Endodermal cell (in vitro differentiated cells): Measurements from ENCODE around the gene ZHX3. TPM values are rescaled to one million over a fixed set of nuclear protein-coding genes. Genes with fewer than 3 reads are reported as not detected.

Experiments
- DNase-seq: peaks from one replicate; pipeline ENCODE4 v3.0.0-alpha.2; 2017
- H3K27ac ChIP-seq: 2 replicates; pipeline ENCODE4 v1.5.1; 2013; ENCODE audit warnings: mild to moderate bottlenecking, low read depth, low read length, moderate library complexity
- H3K27me3 ChIP-seq: 2 replicates; pipeline ENCODE4 v1.6.1; 2013; ENCODE audit warnings: mild to moderate bottlenecking, low read length, moderate library complexity; ENCODE audit not compliant: insufficient read depth, control insufficient read depth, poor library complexity, severe bottlenecking
- H3K36me3 ChIP-seq: 2 replicates; pipeline ENCODE4 v1.7.0; 2013; ENCODE audit warnings: mild to moderate bottlenecking, low read length, moderate library complexity; ENCODE audit not compliant: control insufficient read depth, insufficient read depth
- H3K4me1 ChIP-seq: one replicate; pipeline ENCODE4 v1.7.0; 2013; ENCODE audit warnings: low read length; ENCODE audit not compliant: control insufficient read depth, insufficient read depth
- H3K4me3 ChIP-seq: 2 replicates; pipeline ENCODE4 v1.5.1; 2013; ENCODE audit warnings: mild to moderate bottlenecking, low read length, moderate library complexity
- H3K9ac ChIP-seq: 2 replicates; pipeline ENCODE4 v1.6.1; 2013; ENCODE audit warnings: mild to moderate bottlenecking, low read length, moderate library complexity; ENCODE audit not compliant: poor library complexity, severe bottlenecking; ENCODE audit errors: extremely low read depth
- H3K9me3 ChIP-seq: 2 replicates; pipeline ENCODE4 v1.6.1; 2013; ENCODE audit warnings: mild to moderate bottlenecking, low read length, moderate library complexity; ENCODE audit not compliant: control insufficient read depth
- H3K27ac Mint-ChIP-seq: 2 replicates; pipeline ENCODE4 v1.8.0; 2020; ENCODE audit warnings: mixed read lengths
- H3K27me3 Mint-ChIP-seq: 2 replicates; pipeline ENCODE4 v1.8.0; 2021; ENCODE audit warnings: mild to moderate bottlenecking, mixed read lengths; ENCODE audit not compliant: insufficient read depth
- H3K36me3 Mint-ChIP-seq: 2 replicates; pipeline ENCODE4 v1.8.0; 2020; ENCODE audit warnings: low read depth, mixed read lengths
- H3K4me1 Mint-ChIP-seq: 2 replicates; pipeline ENCODE4 v1.8.0; 2020; ENCODE audit warnings: mixed read lengths
- H3K4me3 Mint-ChIP-seq: 2 replicates; pipeline ENCODE4 v1.8.0; 2020; ENCODE audit warnings: mild to moderate bottlenecking, moderate library complexity, mixed read lengths
- H3K9me3 Mint-ChIP-seq: 2 replicates; pipeline ENCODE4 v1.8.0; 2020; ENCODE audit warnings: mild to moderate bottlenecking, mixed read lengths
- CTCF ChIP-seq: fragments of 200-600 bp; sonication (generic); conservative IDR thresholded peaks from 2 replicates; pipeline ENCODE4 v1.5.0; 2021; ENCODE audit warnings: antibody characterized with exemption, mild to moderate bottlenecking
- WGBS, 2 experiments: methylation state at CpG; one replicate each; pipeline versions ENCODE4 v1.1.5 to v1.1.7; 2013; ENCODE audit warnings: missing lambda C conversion rate in 2 of 2, mixed read lengths in 1 of 2; ENCODE audit not compliant: insufficient coverage in 1 of 2, insufficient read length in 1 of 2; 5-methylcytosine and 5-hydroxymethylcytosine counted together
- total RNA-seq, 2 donors: library from RNA; stranded (reverse); fragmentation: NEBNext Ultra II Directional in 1 of 2; extraction: Animal tissue kit (Norgen Biotek cat#: 25700) in 1 of 2; gene quantifications; 2 replicates in 1 of 2; 3 replicates in 1 of 2; pipeline ENCODE4 v1.2.1, GENCODE V29; 2021

ZHX3 gene
- total RNA-seq, 2 donors from 2014 or later: 5.4 to 5.5 TPM

- H3K9me3 ChIP-seq: peaks cover 5% of the 10 kb centered on the region
- no peaks in the 10 kb centered on the region for H3K27me3 ChIP-seq
- H3K4me1 ChIP-seq: peaks cover 4% of the 10 kb centered on the region
- H3K4me3 ChIP-seq: no peak overlapping the region
- no peak for DNase-seq
- WGBS, 2 experiments: 90 to 100% methylated on average over 6 to 8 of the region's 8 CpGs
- H3K27ac ChIP-seq: no peak overlapping the region
- Mint-ChIP-seq H3K36me3 (no peaks in the 10 kb centered on the region), H3K4me1 (peaks cover 12% of the 10 kb centered on the region), H3K9me3 (peaks cover 4% of the 10 kb centered on the region), H3K27me3 (peaks cover 5% of the 10 kb centered on the region), H3K27ac (no peak overlapping the region), H3K4me3 (no peak overlapping the region)
- TF ChIP-seq CTCF: no peak
- H3K9ac ChIP-seq: no peak overlapping the region
- no peaks in the 10 kb centered on the region for H3K36me3 ChIP-seq
Observed at GRCh38 chr20:41204304-41205265, 112.9 kb downstream of the ZHX3 start.

GRCh38 chr20:41203660-41204059 lies 113.9 kb downstream of the ZHX3 start:
- H3K4me3 ChIP-seq: no peak overlapping the region
- no peaks in the 10 kb centered on the region for H3K27me3 ChIP-seq
- H3K9me3 ChIP-seq: peaks cover 14% of the 10 kb centered on the region
- Mint-ChIP-seq H3K27me3 (peaks cover 5% of the 10 kb centered on the region), H3K36me3 (peaks cover 4% of the 10 kb centered on the region), H3K27ac (no peak overlapping the region), H3K4me3 (no peak overlapping the region), H3K9me3 (peaks cover 10% of the 10 kb centered on the region), H3K4me1 (peaks cover 12% of the 10 kb centered on the region)
- TF ChIP-seq CTCF: no peak
- H3K36me3 ChIP-seq: no peaks in the 10 kb centered on the region
- no peak overlapping the region for H3K9ac ChIP-seq
- no peak for DNase-seq
- H3K27ac ChIP-seq: no peak overlapping the region
- peaks cover 4% of the 10 kb centered on the region for H3K4me1 ChIP-seq
- 82 to 92% methylated on average over 2 to 9 of the region's 9 CpGs for whole genome bisulfite sequencing, 2 experiments

- 92 to 95% methylated on average over 9 to 10 of the region's 10 CpGs for WGBS, 2 experiments
- H3K27ac ChIP-seq: no peak overlapping the region
- Mint-ChIP-seq H3K36me3 (peaks cover 6% of the 10 kb centered on the region), H3K27me3 (peaks cover 5% of the 10 kb centered on the region), H3K27ac (no peak overlapping the region), H3K4me1 (peaks cover 12% of the 10 kb centered on the region), H3K4me3 (no peak overlapping the region), H3K9me3 (peaks cover 15% of the 10 kb centered on the region)
- TF ChIP-seq CTCF: no peak
- DNase-seq: no peak
- peaks cover 22% of the 10 kb centered on the region for H3K9me3 ChIP-seq
- no peak overlapping the region for H3K4me3 ChIP-seq
- no peaks in the 10 kb centered on the region for H3K27me3 ChIP-seq
- peaks cover 4% of the 10 kb centered on the region for H3K4me1 ChIP-seq
- no peaks in the 10 kb centered on the region for H3K36me3 ChIP-seq
- no peak overlapping the region for H3K9ac ChIP-seq
Observed at GRCh38 chr20:41202426-41202825, 115.1 kb downstream of the ZHX3 start.
